Neural progenitor cell (in vitro differentiated cells): Measurements from ENCODE around the gene EYS.

Experiments used
- EZH2phosphoT487 ChIP-seq: fragments of 200-600 bp; sonication (generic); IDR thresholded peaks from 2 replicates; pipeline ENCODE4 v1.6.1; 2017; ENCODE audit warnings: antibody characterized with exemption
- TF ChIP-seq, protein P1 (sequence below): fragments of 200-600 bp; sonication (generic); IDR thresholded peaks from 2 replicates; pipeline ENCODE4 v1.5.1; 2017; ENCODE audit warnings: antibody characterized with exemption, mild to moderate bottlenecking

DNA sequence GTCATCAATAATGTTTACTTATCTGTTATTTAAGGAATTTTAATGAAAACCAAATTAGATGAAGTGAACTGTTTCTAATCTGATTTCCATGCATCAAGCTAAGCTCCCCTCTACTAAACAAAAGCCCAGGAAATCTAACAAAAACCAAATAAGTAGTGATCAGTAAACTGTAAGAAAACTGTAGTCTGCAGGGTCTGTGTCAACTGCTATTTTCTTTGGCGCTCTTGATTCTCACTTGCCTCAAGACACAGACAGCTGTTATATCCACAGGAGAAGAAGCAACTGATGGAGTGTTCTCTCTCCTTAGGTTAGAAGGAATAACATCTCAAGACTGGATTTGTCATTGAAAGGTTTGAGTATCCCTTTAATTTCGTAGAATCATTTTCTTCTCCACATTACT lies 1777.9 kb downstream of the EYS start:
- TF ChIP-seq, protein P1, sequence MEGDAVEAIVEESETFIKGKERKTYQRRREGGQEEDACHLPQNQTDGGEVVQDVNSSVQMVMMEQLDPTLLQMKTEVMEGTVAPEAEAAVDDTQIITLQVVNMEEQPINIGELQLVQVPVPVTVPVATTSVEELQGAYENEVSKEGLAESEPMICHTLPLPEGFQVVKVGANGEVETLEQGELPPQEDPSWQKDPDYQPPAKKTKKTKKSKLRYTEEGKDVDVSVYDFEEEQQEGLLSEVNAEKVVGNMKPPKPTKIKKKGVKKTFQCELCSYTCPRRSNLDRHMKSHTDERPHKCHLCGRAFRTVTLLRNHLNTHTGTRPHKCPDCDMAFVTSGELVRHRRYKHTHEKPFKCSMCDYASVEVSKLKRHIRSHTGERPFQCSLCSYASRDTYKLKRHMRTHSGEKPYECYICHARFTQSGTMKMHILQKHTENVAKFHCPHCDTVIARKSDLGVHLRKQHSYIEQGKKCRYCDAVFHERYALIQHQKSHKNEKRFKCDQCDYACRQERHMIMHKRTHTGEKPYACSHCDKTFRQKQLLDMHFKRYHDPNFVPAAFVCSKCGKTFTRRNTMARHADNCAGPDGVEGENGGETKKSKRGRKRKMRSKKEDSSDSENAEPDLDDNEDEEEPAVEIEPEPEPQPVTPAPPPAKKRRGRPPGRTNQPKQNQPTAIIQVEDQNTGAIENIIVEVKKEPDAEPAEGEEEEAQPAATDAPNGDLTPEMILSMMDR: no peak
- no peak for TF ChIP-seq EZH2phosphoT487
